HL-60/S4 treated with phorbol 12-myristate 13-acetate at 8.2 ng/mL for 4 days and 3 days (cell line): ENCODE measurements around the gene PYHIN1.

Experiments used
- in situ Hi-C: fragments of 300-500 bp; cut with MboI; formaldehyde crosslinking; loops from 2 replicates; pipeline ENCODE4 v1.15.0; 2022; ENCODE audit warnings: low sequenced_read_pairs

Gene PYHIN1

GRCh38 chr1:158931055-158931737 is at the start of gene PYHIN1:
TSS of gene PYHIN1 (plus strand) at chr1:158931552. CDS start at chr1:158936911, 5,359 bp downstream.
- in situ Hi-C loops, result no loop called here

GRCh38 chr1:158893654-158894053 is 37.7 kb upstream of the PYHIN1 start:
- in situ Hi-C loops, result no loop called here

DNA sequence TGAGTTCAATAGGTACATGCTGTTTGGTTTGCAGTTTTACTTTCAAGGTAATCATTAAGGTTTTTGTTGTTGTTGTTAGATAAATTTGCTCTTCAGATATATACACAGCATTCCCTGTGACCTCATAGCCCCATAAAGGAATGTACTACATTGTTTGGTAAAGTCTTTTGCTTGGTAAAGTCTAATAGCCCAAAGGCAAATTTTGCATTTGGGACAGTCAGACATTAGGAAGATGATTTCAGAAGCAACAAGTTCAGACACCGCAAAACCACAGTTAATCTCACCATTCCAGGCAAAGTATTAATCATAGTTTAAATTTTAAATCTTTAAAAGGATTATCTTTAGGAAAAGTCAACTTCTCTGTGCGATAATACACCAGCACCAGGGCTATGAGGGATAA is 32.6 kb upstream of the PYHIN1 start:
- in situ Hi-C loops, result no loop called here

DNA sequence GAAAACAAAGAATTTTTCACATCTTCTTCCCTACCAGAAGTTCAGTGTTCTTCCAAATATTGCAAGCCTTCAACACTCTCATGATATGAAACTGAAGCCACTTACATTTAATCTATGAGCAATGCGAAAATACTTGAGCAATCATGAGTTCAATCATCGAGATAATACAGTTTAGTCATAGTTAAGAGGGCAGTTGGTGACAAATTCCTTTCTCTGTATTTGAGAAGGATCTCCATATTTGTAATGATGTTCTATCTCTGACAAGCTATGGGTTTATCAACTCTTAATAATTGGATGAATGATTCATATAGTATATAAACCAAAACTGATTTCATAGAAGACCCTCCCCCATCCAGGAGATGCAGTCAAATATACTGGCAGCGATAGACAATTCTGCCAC is 29.7 kb upstream of the PYHIN1 start:
- in situ Hi-C loops, result no loop called here

DNA sequence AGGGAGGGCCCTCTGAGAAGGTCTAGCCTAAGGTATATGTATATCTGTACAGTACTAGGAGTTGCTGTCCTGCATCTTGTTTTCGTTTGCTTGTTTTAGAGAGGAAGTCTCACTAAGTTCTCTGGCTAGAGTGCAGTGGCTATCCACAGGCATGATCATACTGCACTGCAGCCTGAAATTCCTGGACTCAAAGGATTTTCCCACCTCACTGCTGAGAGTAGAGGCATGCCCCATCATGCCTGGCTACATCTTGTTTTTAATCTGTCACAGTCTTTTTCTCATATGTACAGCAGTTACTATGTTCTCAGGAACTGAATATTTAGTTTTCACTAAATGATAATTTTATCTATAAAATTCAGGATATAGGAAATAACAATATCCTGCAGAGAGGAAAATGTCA is 15.3 kb upstream of the PYHIN1 start:
- in situ Hi-C loops, result no loop called here

- in situ Hi-C loops, result no loop called here
Measured at GRCh38 chr1:158924677-158925076, 6.7 kb upstream of the PYHIN1 start.

DNA sequence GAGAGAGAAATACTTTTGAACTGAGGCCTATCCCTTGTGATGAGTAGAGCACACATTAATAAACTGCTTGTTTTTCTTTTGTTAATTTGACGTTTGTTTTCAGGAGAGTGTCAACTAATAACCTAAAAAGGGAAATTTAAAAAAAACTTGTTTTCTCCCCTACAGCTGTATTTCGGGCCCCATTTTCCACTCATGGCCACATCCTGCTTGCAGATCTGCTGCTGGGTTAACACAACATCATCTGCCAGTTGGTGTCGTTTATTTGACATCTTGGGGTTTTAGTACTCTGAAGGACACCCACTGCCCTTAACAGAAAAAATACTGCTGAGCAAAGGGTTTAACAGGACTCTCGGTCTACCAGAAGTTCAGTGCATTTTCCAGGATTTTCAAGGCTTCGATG is 848 bp upstream of the PYHIN1 start:
- in situ Hi-C loops, result no loop called here

GRCh38 chr1:158932171-158932570 is 819 bp downstream of the PYHIN1 start:
- in situ Hi-C loops, result no loop called here

- in situ Hi-C loops, result no loop called here
Measured at GRCh38 chr1:158933621-158934020, 2.3 kb downstream of the PYHIN1 start.

DNA sequence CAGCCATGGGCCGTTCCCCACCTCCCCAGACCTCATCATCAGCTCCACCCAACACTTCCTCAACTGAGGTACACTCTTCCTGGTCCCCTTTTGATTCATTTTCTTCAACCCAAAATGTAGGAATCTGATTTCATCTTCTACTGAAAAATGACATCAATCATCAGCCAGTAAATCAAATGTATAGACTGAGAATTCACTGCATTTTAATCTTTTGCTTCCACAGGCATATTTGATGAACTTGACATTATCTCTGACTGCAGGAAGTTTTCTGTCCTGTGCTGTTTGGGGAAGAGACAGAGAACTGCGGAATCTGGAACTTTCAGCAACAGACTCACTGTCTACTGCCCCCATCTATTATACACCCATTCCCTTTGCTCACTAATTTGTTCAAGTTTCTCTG is 7.8 kb downstream of the PYHIN1 start:
- in situ Hi-C loops, result no loop called here

DNA sequence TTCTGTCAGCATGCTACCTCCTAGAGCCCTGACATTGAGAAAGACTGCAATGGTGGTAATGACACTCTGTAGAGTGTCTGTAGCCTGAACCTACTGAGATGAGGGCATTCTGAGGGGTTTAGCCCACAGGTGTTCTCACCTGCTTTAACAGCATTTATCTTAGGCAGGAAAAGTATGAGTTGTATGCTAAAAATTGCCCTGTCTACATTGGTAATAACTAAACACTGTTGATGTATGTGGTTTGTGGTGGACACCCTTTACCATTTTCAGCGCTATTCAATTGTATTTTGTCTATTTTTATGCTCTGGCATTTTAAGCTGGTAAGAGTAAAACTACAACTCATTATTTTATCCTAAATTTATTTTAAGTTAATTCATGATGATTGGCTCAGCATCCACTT is 10.0 kb downstream of the PYHIN1 start:
- in situ Hi-C loops, result no loop called here

DNA sequence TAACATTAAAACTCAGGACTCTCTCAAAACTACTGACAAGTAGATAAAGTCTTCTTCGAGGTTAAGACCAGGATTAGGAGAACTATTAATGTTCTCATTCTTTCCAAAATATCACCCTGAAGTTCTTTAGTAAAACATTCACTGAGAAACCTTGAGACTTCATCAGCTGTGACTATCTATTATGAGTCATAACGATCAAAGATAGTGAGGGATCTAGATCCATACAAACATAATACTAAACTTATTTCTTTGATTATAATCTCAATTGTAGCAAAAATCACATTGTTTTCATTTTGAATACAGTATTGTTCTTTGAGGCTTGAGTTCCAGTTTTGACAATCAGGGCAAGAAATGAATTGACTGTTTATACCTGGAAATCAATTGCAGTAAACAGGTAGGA is 11.1 kb downstream of the PYHIN1 start:
- in situ Hi-C loops, result no loop called here

- in situ Hi-C loops, result no loop called here
Measured at GRCh38 chr1:158943059-158943458, 11.7 kb downstream of the PYHIN1 start.

DNA sequence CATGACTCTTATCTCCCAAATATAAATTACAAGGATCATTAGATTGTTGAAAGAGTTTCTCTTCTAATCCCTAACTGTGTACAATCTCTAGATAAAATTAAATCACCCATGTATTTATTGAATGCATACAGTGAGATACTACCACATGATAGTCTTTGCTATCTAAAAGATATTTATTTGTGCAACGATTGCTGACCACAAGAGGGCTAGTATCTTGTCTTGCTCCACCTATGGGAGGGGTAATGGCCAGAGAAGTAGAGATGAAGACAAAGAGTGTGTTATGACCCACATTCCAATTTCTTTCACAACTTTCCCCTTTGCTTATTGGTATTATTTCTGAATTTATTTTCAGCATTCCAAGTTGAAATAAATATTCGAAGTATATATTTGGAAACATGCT is 13.7 kb downstream of the PYHIN1 start:
- in situ Hi-C loops, result no loop called here

- in situ Hi-C loops, result no loop called here
Measured at GRCh38 chr1:158946785-158947184, 15.4 kb downstream of the PYHIN1 start.

GRCh38 chr1:158951956-158952355 is 20.6 kb downstream of the PYHIN1 start:
- in situ Hi-C loops, result no loop called here

- in situ Hi-C loops, result no loop called here
Measured at GRCh38 chr1:158952416-158952815, 21.1 kb downstream of the PYHIN1 start.

DNA sequence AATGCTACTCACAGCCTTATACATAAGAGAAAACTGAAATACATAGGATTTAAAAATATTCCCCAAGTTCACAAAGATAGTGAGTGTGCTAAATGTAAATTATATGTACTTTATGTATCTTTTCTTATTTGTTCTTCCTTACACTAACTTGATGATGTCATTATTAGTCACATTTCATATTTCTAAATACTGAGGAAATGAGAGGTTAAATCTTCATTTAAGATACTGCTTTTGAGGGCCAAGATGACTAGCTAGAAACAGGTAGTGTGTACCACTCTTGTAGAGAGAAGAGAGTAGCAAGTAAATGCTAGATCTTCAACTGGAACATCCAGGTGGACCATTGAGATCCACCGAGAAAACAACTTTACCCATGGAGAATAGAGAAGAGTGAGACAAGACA is 29.8 kb downstream of the PYHIN1 start:
- in situ Hi-C loops, result no loop called here

DNA sequence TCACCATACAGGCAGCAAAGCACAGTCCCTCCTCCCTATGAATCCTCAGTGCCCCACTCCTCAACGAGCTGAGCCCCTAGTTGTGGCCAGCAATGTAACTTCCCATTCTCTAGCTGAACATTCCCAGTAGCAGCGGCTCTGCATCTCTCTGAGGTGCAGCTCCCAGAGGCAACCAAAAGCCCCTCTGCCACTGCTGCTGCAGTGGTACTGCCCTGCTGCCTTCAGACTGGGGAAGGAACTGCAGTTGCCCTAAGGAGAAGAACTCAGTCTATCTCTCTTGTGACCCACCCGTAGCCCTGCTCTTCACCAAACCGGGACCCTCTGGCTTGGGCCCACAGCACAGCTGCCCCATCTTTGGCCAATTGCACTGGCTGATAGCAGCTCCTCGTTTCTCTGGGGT is 31.6 kb downstream of the PYHIN1 start:
- in situ Hi-C loops, result no loop called here

DNA sequence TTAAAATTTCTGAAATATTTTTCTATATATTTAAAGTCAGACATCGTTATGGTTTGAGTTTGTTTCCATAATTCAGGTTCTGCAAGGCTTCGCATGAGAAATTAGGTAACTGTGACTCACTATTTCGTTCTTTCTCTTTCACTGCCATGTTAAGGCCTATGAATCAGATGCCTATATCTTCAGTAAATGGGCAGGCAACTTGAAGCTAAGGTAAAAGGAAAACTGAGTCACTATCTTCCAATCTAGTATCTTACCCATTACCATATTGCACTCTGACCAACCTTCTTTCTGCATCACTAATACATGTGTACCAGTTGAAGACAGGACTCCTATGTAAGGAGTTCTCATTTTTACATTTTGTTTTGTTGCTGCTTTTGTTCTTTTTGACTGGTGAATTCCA is 37.8 kb downstream of the PYHIN1 start:
- in situ Hi-C loops, result no loop called here

GRCh38 chr1:158969855-158970254 is 38.5 kb downstream of the PYHIN1 start:
- in situ Hi-C loops, result no loop called here

- in situ Hi-C loops, result no loop called here
Measured at GRCh38 chr1:158972841-158973240, 41.5 kb downstream of the PYHIN1 start.

DNA sequence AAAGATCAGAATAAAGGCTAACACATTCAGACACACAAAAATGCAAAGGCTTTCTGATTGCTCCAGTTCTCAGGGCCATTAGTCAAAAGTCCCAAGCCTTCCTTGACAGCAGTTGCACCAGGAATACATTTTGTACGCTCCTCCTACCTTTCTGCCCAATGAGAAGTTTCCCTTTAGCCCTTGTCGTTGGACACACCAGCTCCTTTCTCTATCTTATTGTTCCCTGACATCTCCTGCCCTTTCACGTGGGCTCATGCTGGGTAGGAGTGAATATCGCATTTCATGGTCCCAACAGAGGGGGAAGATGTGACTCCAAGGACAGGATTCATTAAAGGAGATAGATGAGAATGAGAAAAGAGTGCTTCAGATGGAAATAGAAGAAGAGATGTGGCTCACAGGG is 44.9 kb downstream of the PYHIN1 start:
- in situ Hi-C loops, result loop anchor here (25.0 kb wide), 2 partner anchors 189 to 464 kb away; partner anchors contain the start of gene OR6N2
